H9 (cell line): ENCODE results near the gene TGM2. TPM values are rescaled to one million over a fixed set of nuclear protein-coding genes. Genes with fewer than 3 reads are reported as not detected.
A peak's percentile ranks its signal among the peaks of the same experiment; 100 is the strongest.

Source experiments
- DNase-seq: peaks from one replicate; pipeline ENCODE4 v3.0.0-alpha.2; 2017
- H2AFZ ChIP-seq: one replicate; pipeline ENCODE4 v1.6.1; 2013; ENCODE audit warnings: mild to moderate bottlenecking, low read length, control low read depth, moderate library complexity
- H2AK5ac ChIP-seq: 2 replicates; pipeline ENCODE4 v1.6.1; 2013; ENCODE audit warnings: low read length, control low read depth, mixed read lengths; ENCODE audit not compliant: insufficient read length
- H2BK120ac ChIP-seq: one replicate; pipeline ENCODE4 v1.6.1; 2013; ENCODE audit warnings: low read depth, mild to moderate bottlenecking, low read length, control low read depth, inconsistent platforms; ENCODE audit not compliant: poor library complexity, severe bottlenecking
- H2BK12ac ChIP-seq: 2 replicates; pipeline ENCODE4 v1.6.1; 2013; ENCODE audit warnings: low read length, control low read depth, mixed read lengths, low read depth; ENCODE audit not compliant: insufficient read length
- H2BK15ac ChIP-seq: 2 replicates; pipeline ENCODE4 v1.6.1; 2013; ENCODE audit warnings: low read depth, low read length, control low read depth
- H2BK20ac ChIP-seq: one replicate; pipeline ENCODE4 v1.6.1; 2013; ENCODE audit warnings: low read depth, mild to moderate bottlenecking, low read length, control low read depth, inconsistent platforms; ENCODE audit not compliant: poor library complexity, severe bottlenecking
- H2BK5ac ChIP-seq: 2 replicates; pipeline ENCODE4 v1.6.1; 2013; ENCODE audit warnings: low read length, control low read depth, mixed read lengths; ENCODE audit not compliant: insufficient read length
- H3K14ac ChIP-seq: 2 replicates; pipeline ENCODE4 v1.6.1; 2013; ENCODE audit warnings: low read length, control low read depth; ENCODE audit not compliant: insufficient read depth
- H3K18ac ChIP-seq: 2 replicates; pipeline ENCODE4 v1.6.1; 2013; ENCODE audit warnings: low read depth, mild to moderate bottlenecking, mixed read lengths, low read length, control low read depth; ENCODE audit not compliant: insufficient read length
- H3K23ac ChIP-seq: 2 replicates; pipeline ENCODE4 v1.6.1; 2013; ENCODE audit warnings: low read length, control low read depth, mixed read lengths, low read depth; ENCODE audit not compliant: insufficient read length
- H3K23me2 ChIP-seq: 2 replicates; pipeline ENCODE4 v1.6.1; 2013; ENCODE audit warnings: low read depth, mild to moderate bottlenecking, mixed read lengths, low read length, control low read depth; ENCODE audit not compliant: insufficient read length, poor library complexity, severe bottlenecking
- H3K27ac ChIP-seq: 2 replicates; pipeline ENCODE4 v1.5.1; 2013; ENCODE audit warnings: low read length, control low read depth, mixed read lengths, low read depth; ENCODE audit not compliant: insufficient read length
- H3K27me3 ChIP-seq: 2 replicates; pipeline ENCODE4 v1.6.1; 2013; ENCODE audit warnings: low read length, control low read depth, inconsistent platforms; ENCODE audit not compliant: insufficient read depth
- H3K4ac ChIP-seq: 2 replicates; pipeline ENCODE4 v1.6.1; 2013; ENCODE audit warnings: low read depth, mild to moderate bottlenecking, control low read depth, inconsistent platforms, low read length, moderate library complexity
- H3K4me1 ChIP-seq: 2 replicates; pipeline ENCODE4 v1.6.1; 2013; ENCODE audit warnings: low read length, control low read depth, inconsistent platforms; ENCODE audit not compliant: insufficient read depth
- H3K4me2 ChIP-seq: 2 replicates; pipeline ENCODE4 v1.6.1; 2013; ENCODE audit warnings: low read length, control low read depth, mixed read lengths; ENCODE audit not compliant: insufficient read length, insufficient read depth
- H3K56ac ChIP-seq: 2 replicates; pipeline ENCODE4 v1.6.1; 2013; ENCODE audit warnings: low read depth, mild to moderate bottlenecking, mixed read lengths, low read length, control low read depth; ENCODE audit not compliant: insufficient read length
- H3K79me1 ChIP-seq: 2 replicates; pipeline ENCODE4 v1.6.1; 2013; ENCODE audit warnings: low read depth, mild to moderate bottlenecking, moderate library complexity, low read length, control low read depth, inconsistent platforms; ENCODE audit not compliant: insufficient read depth, poor library complexity, severe bottlenecking
- H3K79me2 ChIP-seq: 2 replicates; pipeline ENCODE4 v1.6.1; 2013; ENCODE audit warnings: low read length, control low read depth, inconsistent platforms; ENCODE audit not compliant: insufficient read depth
- H3K9ac ChIP-seq: 2 replicates; pipeline ENCODE4 v1.6.1; 2013; ENCODE audit warnings: low read length, control low read depth, mixed read lengths; ENCODE audit not compliant: insufficient read length; ENCODE audit errors: extremely low read depth
- H3K9me3 ChIP-seq: one replicate; pipeline ENCODE4 v1.6.1; 2013; ENCODE audit warnings: low read depth, low read length, inconsistent platforms; ENCODE audit not compliant: control insufficient read depth
- H3T11ph ChIP-seq: one replicate; pipeline ENCODE4 v1.6.1; 2013; ENCODE audit warnings: mild to moderate bottlenecking, low read length, control low read depth, inconsistent platforms
- H4K20me1 ChIP-seq: one replicate; pipeline ENCODE4 v1.6.1; 2013; ENCODE audit not compliant: control insufficient read depth, insufficient read length, insufficient read depth
- H4K5ac ChIP-seq: 2 replicates; pipeline ENCODE4 v1.6.1; 2013; ENCODE audit warnings: low read depth, mild to moderate bottlenecking, mixed read lengths, low read length, control low read depth; ENCODE audit not compliant: insufficient read length
- H4K8ac ChIP-seq: replicated peaks from 2 replicates; pipeline ENCODE4 v1.6.1; 2013; ENCODE audit warnings: low read length, control low read depth, mixed read lengths, low read depth; ENCODE audit not compliant: insufficient read length
- H4K91ac ChIP-seq: 2 replicates; pipeline ENCODE4 v1.6.1; 2013; ENCODE audit warnings: low read depth, mild to moderate bottlenecking, moderate library complexity, mixed read lengths, low read length, control low read depth; ENCODE audit not compliant: insufficient read length
- H3K27ac Mint-ChIP-seq, 3 experiments: 2 replicates in 2 of 3; 3 replicates in 1 of 3; pipeline ENCODE4 v1.8.0; 2020 to 2021; ENCODE audit warnings: mixed read lengths in 3 of 3, mild to moderate bottlenecking in 1 of 3, moderate library complexity in 1 of 3
- H3K27me3 Mint-ChIP-seq: 2 replicates; pipeline ENCODE4 v1.8.0; 2021; ENCODE audit warnings: low read depth, mild to moderate bottlenecking, moderate library complexity, mixed read lengths
- H3K36me3 Mint-ChIP-seq, 3 experiments: 2 replicates in 2 of 3; 3 replicates in 1 of 3; pipeline ENCODE4 v1.8.0; 2020 to 2021; ENCODE audit warnings: low read depth in 3 of 3, mixed read lengths in 3 of 3; ENCODE audit not compliant: insufficient read depth in 1 of 3
- H3K4me1 Mint-ChIP-seq, 2 experiments: 2 replicates each; pipeline ENCODE4 v1.8.0; 2020; ENCODE audit warnings: mixed read lengths in 2 of 2
- H3K4me3 Mint-ChIP-seq, 2 experiments: 2 replicates in 1 of 2; 3 replicates in 1 of 2; pipeline ENCODE4 v1.8.0; 2020 to 2021; ENCODE audit warnings: mild to moderate bottlenecking in 2 of 2, mixed read lengths in 2 of 2, moderate library complexity in 1 of 2
- H3K9me3 Mint-ChIP-seq, 2 experiments: 2 replicates in 1 of 2; 3 replicates in 1 of 2; pipeline ENCODE4 v1.8.0; 2020; ENCODE audit warnings: mild to moderate bottlenecking in 2 of 2, mixed read lengths in 2 of 2, moderate library complexity in 1 of 2
- WGBS: extraction: QIAGEN DNeasy Blood & Tissue Kit; methylation state at CpG from one replicate; pipeline ENCODE4 v1.1.7; 2013; ENCODE audit warnings: missing lambda C conversion rate, low lambda C conversion rate, mixed read lengths; ENCODE audit not compliant: insufficient read length; ENCODE audit errors: extremely low coverage; 5-methylcytosine and 5-hydroxymethylcytosine counted together
- total RNA-seq: library from RNA; stranded (reverse); gene quantifications from 2 replicates; pipeline ENCODE4 v1.2.1, GENCODE V29; 2021
- TF ChIP-seq, protein P1 (sequence below): fragments of 200-600 bp; sonication (generic); conservative IDR thresholded peaks from 3 replicates; pipeline ENCODE4 v1.8.0; 2021; ENCODE audit warnings: antibody characterized with exemption, mild to moderate bottlenecking

The TGM2 gene
- total RNA-seq, 1 experiment from 2014 or later, result 1.1 TPM

DNA sequence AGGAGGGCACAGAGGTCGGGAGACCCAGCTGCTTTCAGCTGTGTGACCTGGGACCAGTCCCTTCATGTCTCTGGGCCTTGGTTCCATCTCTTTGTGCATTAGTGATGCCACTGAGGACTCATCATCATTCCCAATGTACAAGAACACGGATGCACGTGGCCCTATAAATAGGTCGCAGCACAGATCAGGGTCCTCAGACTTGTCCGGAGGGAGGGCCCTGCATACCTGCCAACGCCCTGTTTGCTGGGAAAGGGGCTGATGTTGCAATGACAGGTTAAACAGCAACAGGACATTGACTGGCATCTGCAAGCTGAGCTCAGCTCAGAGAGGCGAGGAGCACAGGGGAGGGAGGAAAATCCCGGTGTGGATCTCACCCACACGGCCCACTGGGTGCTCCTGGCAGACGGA is 21.8 kb downstream of the TGM2 start:
- no peaks in the 10 kb centered on the region for H3K36me3 Mint-ChIP-seq
- no peak overlapping the region for H3K27ac ChIP-seq

More for the DNA sequence above, 21.8 kb downstream of the TGM2 start:
- no peaks in the 10 kb centered on the region for H3K27me3 Mint-ChIP-seq
- WGBS, result no CpG with 5 or more reads among the region's 10 CpGs
- H3K14ac ChIP-seq, result no peak overlapping the region
- no peak overlapping the region for H3K4me2 ChIP-seq
- H4K8ac ChIP-seq, result no peak overlapping the region
- no peak overlapping the region for H3K4me3 Mint-ChIP-seq
- no peaks in the 10 kb centered on the region for H3K79me2 ChIP-seq
- no peaks in the 10 kb centered on the region for H3K79me1 ChIP-seq
- H4K20me1 ChIP-seq, result no peaks in the 10 kb centered on the region
- no peak overlapping the region for H3K18ac ChIP-seq
- H3K23me2 ChIP-seq, result no peaks in the 10 kb centered on the region
- TF ChIP-seq, protein P1, sequence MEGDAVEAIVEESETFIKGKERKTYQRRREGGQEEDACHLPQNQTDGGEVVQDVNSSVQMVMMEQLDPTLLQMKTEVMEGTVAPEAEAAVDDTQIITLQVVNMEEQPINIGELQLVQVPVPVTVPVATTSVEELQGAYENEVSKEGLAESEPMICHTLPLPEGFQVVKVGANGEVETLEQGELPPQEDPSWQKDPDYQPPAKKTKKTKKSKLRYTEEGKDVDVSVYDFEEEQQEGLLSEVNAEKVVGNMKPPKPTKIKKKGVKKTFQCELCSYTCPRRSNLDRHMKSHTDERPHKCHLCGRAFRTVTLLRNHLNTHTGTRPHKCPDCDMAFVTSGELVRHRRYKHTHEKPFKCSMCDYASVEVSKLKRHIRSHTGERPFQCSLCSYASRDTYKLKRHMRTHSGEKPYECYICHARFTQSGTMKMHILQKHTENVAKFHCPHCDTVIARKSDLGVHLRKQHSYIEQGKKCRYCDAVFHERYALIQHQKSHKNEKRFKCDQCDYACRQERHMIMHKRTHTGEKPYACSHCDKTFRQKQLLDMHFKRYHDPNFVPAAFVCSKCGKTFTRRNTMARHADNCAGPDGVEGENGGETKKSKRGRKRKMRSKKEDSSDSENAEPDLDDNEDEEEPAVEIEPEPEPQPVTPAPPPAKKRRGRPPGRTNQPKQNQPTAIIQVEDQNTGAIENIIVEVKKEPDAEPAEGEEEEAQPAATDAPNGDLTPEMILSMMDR, result no peak
- H2BK20ac ChIP-seq, result no peak overlapping the region
- no peak overlapping the region for H2BK120ac ChIP-seq
- H3K27me3 ChIP-seq, result no peaks in the 10 kb centered on the region
- no peak overlapping the region for H2AFZ ChIP-seq
- H3K4ac ChIP-seq, result no peak overlapping the region
- H3K9ac ChIP-seq, result no peak overlapping the region
- H3K23ac ChIP-seq, result no peak overlapping the region
- no peak overlapping the region for H2AK5ac ChIP-seq
- H3T11ph ChIP-seq, result no peak overlapping the region
- peak overlapping the region in 1 of 3 experiments; percentile 42; a peak in 1 of 7 replicates for H3K27ac Mint-ChIP-seq
- H2BK12ac ChIP-seq, result no peak overlapping the region
- H2BK15ac ChIP-seq, result no peak overlapping the region
- no peak overlapping the region for H3K56ac ChIP-seq
- peaks cover 15 to 30% of the 10 kb centered on the region in 2 experiments for H3K4me1 Mint-ChIP-seq
- no peaks in the 10 kb centered on the region for H3K4me1 ChIP-seq
- no peak overlapping the region for H4K5ac ChIP-seq
- no peaks in the 10 kb centered on the region for H3K9me3 ChIP-seq
- no peak overlapping the region for H4K91ac ChIP-seq
- H2BK5ac ChIP-seq, result no peak overlapping the region
- DNase-seq, result no peak
- H3K9me3 Mint-ChIP-seq, result no peaks in the 10 kb centered on the region
